Body of pancreas (tissue), 4 donors: ENCODE data around the gene SCTR. TPM values are rescaled to one million over a fixed set of nuclear protein-coding genes. Genes with fewer than 3 reads are reported as not detected.

Source experiments
- ATAC-seq: fragments of 150-250 bp; one replicate; pipeline ENCODE4 v1.9.1; 2016
- DNase-seq, 4 donors: peaks; one replicate each; pipeline ENCODE4 v3.0.0-alpha.2; 2019
- H3K27ac ChIP-seq, 4 donors: fragments of 200-600 bp; sonication (generic); 1 replicate in 3 of 4; 2 replicates in 1 of 4; pipeline versions ENCODE4 v1.5.1 to v1.6.1; 2016 to 2019; ENCODE audit warnings: mild to moderate bottlenecking in 1 of 4, mixed read lengths in 1 of 4, moderate library complexity in 1 of 4
- H3K27me3 ChIP-seq, 2 donors: fragments of 200-600 bp; sonication (generic); one replicate each; pipeline ENCODE4 v1.6.0; 2016; ENCODE audit warnings: mild to moderate bottlenecking in 1 of 2
- H3K36me3 ChIP-seq, 2 donors: fragments of 200-600 bp; sonication (generic); replicated peaks in 1 of 2; 2 replicates each; pipeline ENCODE4 v1.5.1; 2016; ENCODE audit warnings: low read depth in 2 of 2; ENCODE audit not compliant: insufficient read depth in 1 of 2
- H3K4me1 ChIP-seq: fragments of 200-600 bp; sonication (generic); one replicate; pipeline ENCODE4 v1.6.0; 2016
- H3K4me3 ChIP-seq, 2 donors: fragments of 200-600 bp; sonication (generic); 1 replicate in 1 of 2; 2 replicates in 1 of 2; pipeline ENCODE4 v1.5.1; 2016 to 2019
- H3K9me3 ChIP-seq, 3 donors: fragments of 200-600 bp; sonication (generic); 1 replicate in 2 of 3; 2 replicates in 1 of 3; pipeline ENCODE4 v1.5.1; 2016
- POLR2A ChIP-seq, 3 donors: fragments of 450-650 bp; IDR thresholded peaks; one replicate each; pipeline ENCODE4 v1.6.1; 2016; ENCODE audit warnings: antibody characterized with exemption in 3 of 3, mild to moderate bottlenecking in 2 of 3
- WGBS, 2 donors: methylation state at CpG; one replicate each; pipeline ENCODE4 v1.1.5; 2017; 5-methylcytosine and 5-hydroxymethylcytosine counted together
- intact Hi-C: fragments of 100-400 bp; cut with DNase I; formaldehyde crosslinking; loops from one replicate; pipeline ENCODE4 v1.15.1; 2023
- total RNA-seq, 2 donors: library from RNA; depleted of rRNA; stranded (reverse); fragments of >200 nt; gene quantifications; one replicate each; pipeline ENCODE4 v1.1.0, GENCODE V29; 2016
- TF ChIP-seq, protein P1 (sequence below), 7 experiments: fragments of 450-650 bp in 4 of 7; fragments of 200-600 bp in 3 of 7; sonication (generic) in 3 of 7; IDR thresholded peaks; one replicate each; pipeline ENCODE4 v1.5.1; 2016 to 2019; ENCODE audit warnings: antibody characterized with exemption in 7 of 7

The SCTR gene
- total RNA-seq, 2 donors from 2014 or later = 69.0 to 183 TPM

- Histone ChIP-seq H3K27me3 (no peaks in the 10 kb centered on the region), H3K4me3 (no peak overlapping the region), H3K27ac (no peak overlapping the region), H3K36me3 (no peaks in the 10 kb centered on the region), H3K9me3 (no peaks in the 10 kb centered on the region), H3K4me1 (no peaks in the 10 kb centered on the region)
- no peak for TF ChIP-seq POLR2A (IDR thresholded peaks at IDR 0.05)
- TF ChIP-seq, protein P1, sequence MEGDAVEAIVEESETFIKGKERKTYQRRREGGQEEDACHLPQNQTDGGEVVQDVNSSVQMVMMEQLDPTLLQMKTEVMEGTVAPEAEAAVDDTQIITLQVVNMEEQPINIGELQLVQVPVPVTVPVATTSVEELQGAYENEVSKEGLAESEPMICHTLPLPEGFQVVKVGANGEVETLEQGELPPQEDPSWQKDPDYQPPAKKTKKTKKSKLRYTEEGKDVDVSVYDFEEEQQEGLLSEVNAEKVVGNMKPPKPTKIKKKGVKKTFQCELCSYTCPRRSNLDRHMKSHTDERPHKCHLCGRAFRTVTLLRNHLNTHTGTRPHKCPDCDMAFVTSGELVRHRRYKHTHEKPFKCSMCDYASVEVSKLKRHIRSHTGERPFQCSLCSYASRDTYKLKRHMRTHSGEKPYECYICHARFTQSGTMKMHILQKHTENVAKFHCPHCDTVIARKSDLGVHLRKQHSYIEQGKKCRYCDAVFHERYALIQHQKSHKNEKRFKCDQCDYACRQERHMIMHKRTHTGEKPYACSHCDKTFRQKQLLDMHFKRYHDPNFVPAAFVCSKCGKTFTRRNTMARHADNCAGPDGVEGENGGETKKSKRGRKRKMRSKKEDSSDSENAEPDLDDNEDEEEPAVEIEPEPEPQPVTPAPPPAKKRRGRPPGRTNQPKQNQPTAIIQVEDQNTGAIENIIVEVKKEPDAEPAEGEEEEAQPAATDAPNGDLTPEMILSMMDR (IDR thresholded peaks at IDR 0.05) = no peak
- ATAC-seq (no peak), DNase-seq (no peak)
- WGBS, 2 donors = 89 to 90% methylated on average over 9 of the region's 9 CpGs
- intact Hi-C loops = no loop called here
These were observed 72.8 kb downstream of the SCTR start for GRCh38 chr2:119451336-119452050.

- TF ChIP-seq, protein P1 (IDR thresholded peaks at IDR 0.05) = no peak
- no peak for TF ChIP-seq POLR2A (IDR thresholded peaks at IDR 0.05)
- ATAC-seq = no peak
- intact Hi-C loops = no loop called here
These were observed 74.8 kb downstream of the SCTR start for GRCh38 chr2:119449521-119449920.

DNA sequence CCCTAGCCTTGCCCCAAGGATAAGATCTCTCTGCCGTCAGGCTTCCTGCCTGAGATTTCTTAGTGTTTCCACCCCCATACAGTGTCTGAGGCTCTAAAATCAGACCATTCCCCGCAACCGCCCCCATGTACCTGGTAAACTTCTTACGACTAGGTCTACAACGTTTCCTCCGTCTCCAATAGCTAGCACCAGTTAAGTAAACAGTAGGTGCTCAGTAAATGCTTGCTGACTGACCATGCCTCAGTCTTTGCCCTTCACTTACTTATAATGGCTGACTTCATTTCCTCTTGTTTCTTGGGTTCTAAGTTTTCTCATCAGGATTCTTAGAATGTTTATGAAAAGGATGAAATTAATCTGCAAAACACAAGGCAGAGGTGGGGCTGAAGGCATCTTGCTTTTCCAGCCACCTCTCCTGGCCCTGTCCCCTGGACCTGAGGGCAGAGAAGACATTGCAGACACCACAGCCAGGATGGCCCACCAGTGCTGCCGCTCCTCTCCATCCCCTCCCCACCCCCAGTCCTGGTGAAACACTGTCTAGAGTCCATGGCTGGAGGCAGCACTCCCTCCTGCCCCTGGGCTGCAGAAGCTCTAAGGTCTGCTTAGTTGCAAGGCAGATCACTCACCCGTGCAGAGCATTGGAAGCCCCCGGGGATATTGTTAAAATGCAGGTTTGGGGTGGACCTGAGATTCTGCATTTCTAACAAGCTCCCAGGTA lies 75.7 kb downstream of the SCTR start:
- no peak for TF ChIP-seq POLR2A (IDR thresholded peaks at IDR 0.05)
- TF ChIP-seq, protein P1 (IDR thresholded peaks at IDR 0.05) = no peak
- Histone ChIP-seq H3K27me3 (no peaks in the 10 kb centered on the region), H3K27ac (no peak overlapping the region), H3K4me3 (no peak overlapping the region), H3K36me3 (no peaks in the 10 kb centered on the region), H3K4me1 (no peaks in the 10 kb centered on the region), H3K9me3 (no peaks in the 10 kb centered on the region)
- intact Hi-C loops = no loop called here
- DNase-seq = no peak
- no peak for ATAC-seq
- 77 to 83% methylated on average over 8 to 9 of the region's 9 CpGs for WGBS, 2 donors

More at GRCh38 chr2:119449521-119449920, 74.8 kb downstream of the SCTR start:
- Histone ChIP-seq H3K9me3 (no peaks in the 10 kb centered on the region), H3K27ac (no peak overlapping the region), H3K36me3 (no peaks in the 10 kb centered on the region), H3K4me1 (no peaks in the 10 kb centered on the region), H3K4me3 (no peak overlapping the region), H3K27me3 (no peaks in the 10 kb centered on the region)
- WGBS, 2 donors = 83 to 86% methylated on average over 3 of the region's 3 CpGs
- no peak for DNase-seq

- Histone ChIP-seq H3K36me3 (no peaks in the 10 kb centered on the region), H3K9me3 (no peaks in the 10 kb centered on the region), H3K27me3 (no peaks in the 10 kb centered on the region), H3K27ac (no peak overlapping the region), H3K4me3 (no peak overlapping the region), H3K4me1 (peaks cover 5% of the 10 kb centered on the region)
- WGBS, 2 donors = 79 to 82% methylated on average over 9 of the region's 9 CpGs
- intact Hi-C loops = no loop called here
- ATAC-seq (no peak), DNase-seq (no peak)
- no peak for TF ChIP-seq POLR2A (IDR thresholded peaks at IDR 0.05)
- TF ChIP-seq, protein P1 (IDR thresholded peaks at IDR 0.05) = no peak
These were observed 78.2 kb downstream of the SCTR start for GRCh38 chr2:119446037-119446436.
